A673 (cell line): ENCODE results near the gene RAPGEF2. TPM values are rescaled to one million over a fixed set of nuclear protein-coding genes. Genes with fewer than 3 reads are reported as not detected.

Experiments used
- BruUV-seq: library from RNA; stranded (reverse); fragments of 400-500 nt; replicated peaks from 2 replicates; lab custom pipeline; 2021; lab: Mats Ljungman, UMichigan
- CTCF ChIA-PET: fragments of 300-600 bp; sonication (Branson Sonifier 250); formaldehyde crosslinking; loops from one replicate; lab custom pipeline; 2022; ENCODE audit warnings: antibody characterized with exemption; lab: Charles Lee
- POLR2A ChIA-PET: fragments of 300-600 bp; sonication (Branson Sonifier 250); formaldehyde crosslinking; loops from one replicate; lab custom pipeline; 2022; ENCODE audit warnings: antibody characterized with exemption; ENCODE audit not compliant: low non-redundant PET; lab: Charles Lee
- DNase-seq: peaks from one replicate; pipeline ENCODE4 v3.0.0-alpha.2; 2015; ENCODE audit warnings: low spot score
- H3K27ac ChIP-seq: fragments of 200-600 bp; sonication (generic); 2 replicates; pipeline ENCODE4 v1.5.1; 2016; ENCODE audit warnings: mixed run types, low read depth, mild to moderate bottlenecking, mixed read lengths, antibody characterized with exemption, low read length; ENCODE audit not compliant: poor library complexity, severe bottlenecking
- H3K27me3 ChIP-seq: fragments of 200-600 bp; sonication (generic); replicated peaks from 2 replicates; pipeline ENCODE4 v1.6.1; 2017; ENCODE audit warnings: mixed run types, low read depth, mild to moderate bottlenecking, mixed read lengths, antibody characterized with exemption, low read length; ENCODE audit not compliant: insufficient read depth, poor library complexity
- H3K36me3 ChIP-seq: fragments of 200-600 bp; sonication (generic); 2 replicates; pipeline ENCODE4 v1.6.1; 2016; ENCODE audit warnings: mixed run types, mild to moderate bottlenecking, mixed read lengths, antibody characterized with exemption, low read length; ENCODE audit not compliant: insufficient read depth, poor library complexity, severe bottlenecking
- H3K4me1 ChIP-seq: fragments of 200-600 bp; sonication (generic); 2 replicates; pipeline ENCODE4 v1.6.1; 2017; ENCODE audit warnings: mixed run types, mild to moderate bottlenecking, mixed read lengths, antibody characterized with exemption, low read length; ENCODE audit not compliant: insufficient read depth, poor library complexity, severe bottlenecking
- H3K4me3 ChIP-seq: fragments of 200-600 bp; sonication (generic); 2 replicates; pipeline ENCODE4 v1.5.1; 2016; ENCODE audit warnings: low read depth, mixed run types, mild to moderate bottlenecking, mixed read lengths, low read length; ENCODE audit not compliant: poor library complexity, severe bottlenecking
- H3K9me3 ChIP-seq: fragments of 200-600 bp; sonication (generic); 2 replicates; pipeline ENCODE4 v1.6.1; 2016; ENCODE audit warnings: mixed run types, low read depth, mild to moderate bottlenecking, mixed read lengths, antibody characterized with exemption, low read length; ENCODE audit not compliant: poor library complexity, severe bottlenecking
- EZH2 ChIP-seq: fragments of 200-600 bp; sonication (generic); IDR thresholded peaks from 2 replicates; pipeline ENCODE4 v1.6.1; 2017; ENCODE audit warnings: borderline replicate concordance, low read depth, mild to moderate bottlenecking, mixed read lengths, antibody characterized with exemption, low read length; ENCODE audit not compliant: poor library complexity, severe bottlenecking
- intact Hi-C: fragments of 100-400 bp; cut with micrococcal nuclease; formaldehyde crosslinking; loops from one replicate; pipeline ENCODE4 v1.10.0; 2022; ENCODE audit not compliant: unreplicated experiment
- total RNA-seq: library from RNA; stranded (reverse); gene quantifications from 2 replicates; pipeline ENCODE4 v1.2.3, GENCODE V29; 2021
- TF ChIP-seq, protein P1 (sequence below): fragments of 300-800, 200-600 bp; sonication (generic); conservative IDR thresholded peaks from 2 replicates; pipeline ENCODE4 v1.5.1; 2017; ENCODE audit warnings: low read depth, mild to moderate bottlenecking, antibody characterized with exemption, low read length, moderate library complexity, mixed read lengths

The RAPGEF2 gene
- total RNA-seq, 1 experiment from 2014 or later, result 31.9 TPM

DNA sequence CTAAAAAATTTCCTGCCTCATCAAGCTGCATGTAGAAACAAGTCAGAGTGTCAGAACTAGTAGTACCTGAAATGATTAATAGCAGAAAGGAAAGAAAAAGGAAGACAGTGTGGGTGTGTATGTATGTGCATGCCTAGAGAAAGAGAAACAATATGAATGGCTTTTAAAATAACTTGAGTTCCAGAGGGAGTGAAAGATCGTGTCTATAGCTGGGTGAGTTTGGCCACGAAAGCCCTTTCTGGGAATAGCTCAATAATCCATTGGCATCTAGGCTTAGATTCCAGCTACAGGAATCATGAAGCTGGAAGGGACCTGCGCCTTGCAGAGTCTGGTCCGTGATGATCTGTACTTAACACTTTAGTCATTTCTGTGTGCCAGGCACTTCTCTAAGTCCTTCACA, 195.6 kb downstream of the RAPGEF2 start:
- Histone ChIP-seq H3K4me3 (no peak overlapping the region), H3K9me3 (no peaks in the 10 kb centered on the region), H3K27me3 (no peaks in the 10 kb centered on the region), H3K4me1 (peaks cover 23% of the 10 kb centered on the region), H3K27ac (no peak overlapping the region), H3K36me3 (no peaks in the 10 kb centered on the region)
- ChIA-PET CTCF (no interaction called here), POLR2A (no interaction called here)
- intact Hi-C loops, result loop anchor here (10.0 kb wide), 1 partner anchor 146 kb away; no protein-coding TSS in a partner anchor
- no TSS peak for BruUV-seq
- TF ChIP-seq, protein P1, sequence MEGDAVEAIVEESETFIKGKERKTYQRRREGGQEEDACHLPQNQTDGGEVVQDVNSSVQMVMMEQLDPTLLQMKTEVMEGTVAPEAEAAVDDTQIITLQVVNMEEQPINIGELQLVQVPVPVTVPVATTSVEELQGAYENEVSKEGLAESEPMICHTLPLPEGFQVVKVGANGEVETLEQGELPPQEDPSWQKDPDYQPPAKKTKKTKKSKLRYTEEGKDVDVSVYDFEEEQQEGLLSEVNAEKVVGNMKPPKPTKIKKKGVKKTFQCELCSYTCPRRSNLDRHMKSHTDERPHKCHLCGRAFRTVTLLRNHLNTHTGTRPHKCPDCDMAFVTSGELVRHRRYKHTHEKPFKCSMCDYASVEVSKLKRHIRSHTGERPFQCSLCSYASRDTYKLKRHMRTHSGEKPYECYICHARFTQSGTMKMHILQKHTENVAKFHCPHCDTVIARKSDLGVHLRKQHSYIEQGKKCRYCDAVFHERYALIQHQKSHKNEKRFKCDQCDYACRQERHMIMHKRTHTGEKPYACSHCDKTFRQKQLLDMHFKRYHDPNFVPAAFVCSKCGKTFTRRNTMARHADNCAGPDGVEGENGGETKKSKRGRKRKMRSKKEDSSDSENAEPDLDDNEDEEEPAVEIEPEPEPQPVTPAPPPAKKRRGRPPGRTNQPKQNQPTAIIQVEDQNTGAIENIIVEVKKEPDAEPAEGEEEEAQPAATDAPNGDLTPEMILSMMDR, result no peak
- TF ChIP-seq EZH2, result no peak
- DNase-seq, result no peak

DNA sequence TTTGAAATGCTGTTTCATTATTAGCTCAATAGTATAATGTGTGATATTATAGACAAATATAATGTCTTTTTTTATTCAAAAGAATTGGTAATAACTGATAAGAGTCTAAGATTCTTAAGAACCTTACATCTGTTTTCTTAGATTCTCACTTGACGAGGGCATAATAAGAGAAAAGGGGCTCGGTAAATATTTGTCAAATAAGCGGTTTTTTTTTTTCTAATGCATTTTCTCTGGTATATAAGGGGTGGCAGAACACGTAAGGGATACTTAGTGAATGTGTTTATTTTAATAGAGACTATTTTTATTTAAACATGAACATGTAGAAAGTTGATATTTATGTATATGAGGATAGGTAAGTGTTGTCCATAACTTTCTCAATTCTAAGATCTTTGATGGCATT, 200.6 kb downstream of the RAPGEF2 start:
- Histone ChIP-seq H3K27me3 (no peaks in the 10 kb centered on the region), H3K4me3 (no peak overlapping the region), H3K4me1 (peaks cover 10% of the 10 kb centered on the region), H3K9me3 (peaks cover 14% of the 10 kb centered on the region), H3K36me3 (peaks cover 16% of the 10 kb centered on the region), H3K27ac (no peak overlapping the region)
- ChIA-PET CTCF (no interaction called here), POLR2A (no interaction called here)
- DNase-seq, result no peak
- BruUV-seq, result no TSS peak
- intact Hi-C loops, result no loop called here
- no peak for TF ChIP-seq EZH2
- TF ChIP-seq, protein P1, result no peak

DNA sequence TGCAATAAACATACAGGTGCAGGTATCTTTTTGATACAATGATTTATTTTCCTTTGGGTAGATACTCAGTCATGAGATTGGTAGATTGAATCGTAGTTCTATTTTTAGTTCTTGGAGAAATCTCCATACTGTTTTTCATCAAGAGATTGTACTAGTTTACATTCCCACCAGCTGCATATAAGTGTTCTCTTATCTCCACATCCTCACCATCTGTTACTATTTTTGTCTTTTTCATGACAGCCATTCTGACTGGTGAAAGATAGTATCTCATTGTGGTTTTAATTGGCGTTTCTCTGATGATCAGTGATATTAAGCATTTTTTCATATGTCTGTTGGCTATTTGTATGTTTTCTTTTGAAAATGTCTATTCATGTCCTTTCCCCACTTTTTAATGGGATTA, 202.2 kb downstream of the RAPGEF2 start:
- TF ChIP-seq, protein P1, result no peak
- no peak for TF ChIP-seq EZH2
- no peak overlapping the region for H3K27ac ChIP-seq
- no peak for DNase-seq
- H3K9me3 ChIP-seq, result peaks cover 14% of the 10 kb centered on the region
- H3K36me3 ChIP-seq, result peaks cover 16% of the 10 kb centered on the region
- no peaks in the 10 kb centered on the region for H3K27me3 ChIP-seq
- POLR2A ChIA-PET, result no interaction called here
- CTCF ChIA-PET, result no interaction called here
- intact Hi-C loops, result no loop called here
- peaks cover 20% of the 10 kb centered on the region for H3K4me1 ChIP-seq
- BruUV-seq, result no TSS peak
- H3K4me3 ChIP-seq, result no peak overlapping the region
